GM21515 (cell line): ENCODE results near the gene CCDC70.

Experiments
- ATAC-seq: cut with Tn5 transposase; IDR thresholded peaks from one replicate; pipeline ENCODE4 v1.9.1; 2021; ENCODE audit not compliant: unreplicated experiment

CCDC70 gene

DNA sequence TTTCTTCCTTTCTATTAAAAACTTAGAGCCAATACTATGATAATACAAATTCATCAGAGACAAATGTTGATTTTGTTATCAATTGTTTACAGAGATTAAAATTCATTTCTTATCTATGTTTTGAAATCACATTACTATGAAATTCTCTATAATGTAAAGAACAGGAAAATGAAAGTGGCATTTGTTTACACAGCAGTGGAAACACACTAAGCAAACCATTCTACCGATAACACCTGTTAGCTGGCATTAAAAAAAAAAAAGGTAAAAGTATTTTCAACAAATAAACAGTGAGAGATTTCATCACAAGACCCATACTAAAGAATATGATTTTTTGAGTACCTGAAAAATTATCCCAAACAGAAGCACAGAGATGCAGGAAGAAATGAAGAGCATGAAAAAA, 4.8 kb upstream of the CCDC70 start:
- no peak for ATAC-seq

DNA sequence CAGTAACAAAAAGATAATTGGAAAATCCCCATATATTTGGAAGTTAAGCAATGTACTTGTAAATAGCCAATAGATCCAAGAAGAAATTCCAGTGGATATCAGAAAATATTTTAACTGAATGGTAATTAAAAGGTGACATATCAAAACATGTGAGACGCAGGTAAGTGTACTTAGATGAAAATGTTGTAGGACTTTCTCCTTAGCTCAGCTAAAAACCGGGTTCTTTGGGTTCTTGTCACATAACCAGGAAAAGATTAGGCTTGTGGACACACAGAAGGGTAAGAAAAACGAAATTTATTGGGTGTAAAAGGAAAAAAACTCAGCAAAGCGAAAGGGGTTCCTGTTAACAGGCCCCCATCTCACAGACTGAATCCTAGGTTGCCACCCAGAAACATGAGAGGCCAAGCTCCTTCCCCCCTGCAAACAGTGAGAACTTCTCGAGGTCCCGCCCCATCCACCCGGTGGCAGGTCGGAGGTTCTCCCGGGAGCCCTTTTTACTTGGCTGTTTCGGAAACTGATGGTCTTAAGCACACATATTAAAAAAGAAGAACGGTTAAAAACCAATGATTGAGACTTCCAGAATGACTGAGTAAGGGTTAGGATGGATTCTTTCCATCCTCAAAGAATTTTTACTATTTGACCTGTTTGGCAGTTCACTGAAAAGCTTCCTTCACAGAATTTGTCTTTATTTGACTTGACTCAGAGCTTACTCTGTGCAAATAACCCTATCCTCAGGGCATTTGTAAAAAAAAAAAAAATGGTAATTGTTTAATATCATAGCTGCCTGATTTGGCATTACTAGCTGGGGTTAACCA, 3.1 kb upstream of the CCDC70 start:
- no peak for ATAC-seq

DNA sequence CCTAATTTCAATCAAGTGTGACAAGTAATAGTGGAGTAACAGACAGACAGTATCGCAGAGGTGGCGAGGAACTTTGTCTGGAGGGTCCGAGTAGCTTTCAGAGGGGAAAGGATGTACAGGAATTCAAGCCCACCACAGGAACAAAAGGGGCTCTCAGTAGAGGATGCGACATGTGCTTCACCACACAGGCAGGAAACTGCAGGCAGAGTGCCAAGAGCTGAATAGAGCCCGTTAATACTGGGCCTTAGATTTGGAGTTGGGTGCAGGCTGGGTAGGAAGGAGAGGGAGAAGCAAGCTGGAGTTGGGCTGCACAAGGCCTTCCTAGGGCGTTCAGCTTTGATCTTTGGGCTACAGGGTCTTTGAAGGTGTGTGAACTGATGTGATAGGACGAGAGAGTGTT, 1.2 kb downstream of the CCDC70 start:
- ATAC-seq: no peak

- no peak for ATAC-seq
These were observed 4.1 kb downstream of the CCDC70 start for GRCh38 chr13:51865838-51866237.

- ATAC-seq: no peak
These were observed 5.3 kb downstream of the CCDC70 start for GRCh38 chr13:51867062-51867461.

- no peak for ATAC-seq
These were observed 8.1 kb downstream of the CCDC70 start for GRCh38 chr13:51869916-51870315.

- ATAC-seq: no peak
These were observed 8.8 kb downstream of the CCDC70 start for GRCh38 chr13:51870616-51871015.

DNA sequence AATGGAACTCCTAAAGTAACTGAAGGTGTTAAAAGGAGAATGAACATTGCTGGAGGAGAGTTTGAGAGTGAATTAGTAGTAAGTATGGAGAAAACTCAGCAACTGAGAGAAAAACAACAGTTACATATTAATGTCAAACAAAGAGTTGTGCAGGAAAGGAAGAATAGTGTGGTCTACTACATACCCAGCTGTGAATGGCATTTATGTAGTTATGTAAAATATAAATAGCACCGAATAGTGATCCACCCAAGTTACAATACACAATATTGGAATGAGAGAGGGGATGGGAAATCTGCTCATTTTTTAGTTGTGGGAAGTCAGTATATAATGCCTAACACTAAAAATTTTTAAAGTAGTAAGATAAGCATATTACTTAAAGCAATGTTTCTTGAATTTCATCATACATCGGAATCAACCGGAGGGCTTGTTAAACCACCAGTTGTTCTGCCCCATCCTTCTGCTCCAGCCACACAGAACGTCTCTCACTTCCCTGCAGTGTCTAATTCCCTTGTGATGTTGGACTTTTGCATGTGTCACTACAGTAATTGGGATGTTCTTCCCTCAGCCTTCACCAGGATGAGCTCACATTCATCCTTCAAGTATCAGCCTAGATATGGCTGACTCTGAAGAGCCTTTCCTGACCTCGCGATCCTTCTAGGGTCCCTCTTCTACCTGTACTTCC, 11.5 kb downstream of the CCDC70 start:
- no peak for ATAC-seq

- no peak for ATAC-seq
These were observed 12.1 kb downstream of the CCDC70 start for GRCh38 chr13:51873837-51874236.

- no peak for ATAC-seq
These were observed 12.9 kb downstream of the CCDC70 start for GRCh38 chr13:51874651-51875050.

DNA sequence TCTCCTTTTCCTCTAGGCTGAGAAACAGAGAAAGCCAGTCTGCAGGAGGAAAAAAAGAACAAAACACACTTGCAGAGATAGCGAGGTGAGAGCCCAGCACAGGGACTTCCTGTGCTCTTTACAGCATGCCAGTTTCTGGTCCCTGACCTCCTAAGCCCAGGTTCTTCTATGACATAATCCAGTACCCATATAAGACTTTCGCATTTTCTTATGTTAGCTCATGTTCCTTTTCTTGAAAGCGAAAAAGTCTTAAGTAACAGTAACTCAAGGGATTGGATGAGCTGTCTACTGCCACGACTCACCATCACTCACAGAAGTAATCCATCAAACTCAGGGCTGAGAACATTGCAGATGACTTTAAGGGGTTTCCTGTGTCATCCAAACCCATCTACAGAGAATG, 17.4 kb downstream of the CCDC70 start:
- ATAC-seq: no peak

DNA sequence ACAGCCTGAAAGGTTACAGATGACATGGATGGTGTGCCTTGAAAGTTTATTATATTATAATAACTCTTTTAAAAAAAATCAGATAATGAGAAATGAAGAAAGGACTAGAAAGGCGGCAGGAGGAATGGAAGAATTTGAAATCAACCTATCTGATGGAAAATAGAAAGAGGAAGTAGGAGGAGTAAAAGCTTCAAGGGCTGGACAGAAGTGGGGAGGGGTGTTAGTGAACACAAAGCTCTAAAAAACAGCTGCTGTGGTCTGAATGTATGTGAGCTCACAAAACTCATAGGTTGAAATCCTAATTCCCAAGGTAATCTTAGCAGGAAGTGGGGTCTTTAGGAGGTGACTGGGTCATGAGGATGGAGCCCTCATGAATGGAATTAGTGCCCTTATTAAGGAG, 19.5 kb downstream of the CCDC70 start:
- ATAC-seq: no peak

DNA sequence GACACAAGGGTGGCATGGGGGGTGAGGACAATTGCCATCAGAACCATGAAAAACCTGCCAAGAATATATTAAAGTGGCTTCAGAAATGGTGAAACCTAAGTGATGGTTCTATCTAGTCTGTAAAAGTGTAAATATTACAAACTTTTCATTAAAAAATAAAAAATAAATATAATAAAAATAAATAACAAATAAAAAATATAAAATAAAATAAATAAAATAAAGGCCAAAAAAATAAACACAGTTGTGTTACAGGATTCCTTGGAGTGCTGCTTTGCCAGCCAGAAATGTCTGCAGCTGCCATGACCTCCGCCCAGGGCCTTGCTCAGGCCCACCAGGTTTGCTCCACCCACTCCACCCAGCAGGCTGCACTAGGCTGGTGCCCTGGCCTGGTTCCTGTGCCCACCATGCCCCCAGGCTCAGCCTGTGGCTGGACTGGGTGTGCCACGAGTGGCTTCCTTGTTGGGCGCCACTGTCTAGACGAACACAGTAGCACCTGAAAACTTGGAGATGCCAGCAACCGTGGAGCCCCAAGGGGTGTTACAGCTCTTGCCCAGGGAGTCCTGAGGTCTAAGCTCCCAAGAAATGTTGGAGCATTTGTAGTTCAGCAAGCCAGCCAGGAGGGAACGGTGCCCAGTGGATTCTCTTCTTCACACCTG, 20.9 kb downstream of the CCDC70 start:
- no peak for ATAC-seq

DNA sequence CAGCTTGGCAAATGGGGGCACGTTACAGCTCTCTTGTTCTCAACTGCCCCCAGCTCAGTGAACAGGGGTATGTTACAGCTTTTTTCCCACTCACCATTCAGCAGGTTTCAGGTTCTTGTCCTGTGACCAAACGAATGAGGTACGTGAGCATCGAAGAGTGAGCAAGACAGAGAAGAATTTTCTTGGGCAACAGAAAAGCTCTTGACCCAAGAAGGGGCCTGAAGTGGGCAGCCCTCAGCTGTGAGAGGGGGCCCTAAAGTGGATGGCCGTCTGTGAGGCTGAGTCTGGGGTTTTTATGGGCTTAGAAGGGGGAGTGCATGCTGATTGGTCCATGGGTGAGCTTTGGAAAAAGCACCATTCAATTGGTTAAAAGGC, 21.4 kb downstream of the CCDC70 start:
- no peak for ATAC-seq

DNA sequence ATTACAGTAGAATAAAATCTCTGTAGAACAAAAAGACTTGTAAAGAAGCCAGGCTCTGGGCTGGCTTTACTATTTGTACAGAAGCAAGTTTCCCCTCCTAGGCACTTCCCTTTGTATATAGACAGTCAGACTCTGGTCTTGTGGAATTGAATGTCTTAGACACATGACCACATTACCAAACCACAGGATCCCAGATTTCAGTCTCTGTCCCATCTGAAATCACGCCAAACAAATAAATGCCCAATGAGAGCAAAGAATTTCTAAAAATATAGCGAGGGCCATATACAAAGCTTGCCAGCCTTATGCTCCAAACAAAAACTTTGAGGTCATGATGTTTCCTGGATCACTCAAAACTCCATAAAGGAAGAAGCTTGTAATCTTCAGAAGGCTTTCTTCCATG, 23.9 kb downstream of the CCDC70 start:
- ATAC-seq: no peak

DNA sequence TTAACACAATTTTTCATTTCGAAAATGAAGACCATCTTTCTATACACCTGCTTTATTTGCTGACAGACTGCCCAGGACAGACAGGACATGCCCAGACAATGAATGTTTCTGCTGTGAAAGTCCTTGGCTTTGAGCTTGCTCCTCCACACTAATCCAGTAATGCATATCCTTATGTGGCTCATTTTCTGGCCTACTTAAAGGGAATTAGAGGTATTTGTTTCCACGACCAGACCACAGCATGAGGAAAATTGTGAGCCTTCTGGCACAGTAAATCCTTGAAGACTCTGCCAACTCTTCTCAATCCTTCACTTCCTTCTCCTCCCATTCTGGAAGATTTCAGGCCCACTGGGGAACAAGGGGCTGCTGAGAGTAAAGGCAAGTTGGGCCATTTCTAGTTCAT, 25.7 kb downstream of the CCDC70 start:
- ATAC-seq: no peak

DNA sequence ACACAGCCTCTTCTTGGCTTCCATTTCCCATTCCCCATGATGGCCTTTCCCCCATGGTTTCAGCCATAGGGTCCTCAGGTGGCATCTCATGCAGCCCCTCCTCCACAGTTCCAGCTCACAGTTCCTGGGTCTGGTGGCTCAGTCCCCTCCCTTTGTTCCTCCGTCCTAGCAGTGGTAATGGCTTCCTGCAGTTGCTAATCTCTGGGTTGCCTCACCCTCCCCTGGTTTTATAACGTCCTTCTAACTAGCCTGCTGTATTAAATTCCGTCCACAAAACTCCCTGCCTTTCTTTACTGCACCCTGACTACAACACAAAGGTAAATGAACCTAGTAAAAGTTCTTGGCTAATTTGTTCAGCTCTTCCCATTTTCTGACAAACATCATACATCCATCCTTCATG, 30.9 kb downstream of the CCDC70 start:
- ATAC-seq: no peak

GRCh38 chr13:51894239-51894638, 32.5 kb downstream of the CCDC70 start:
- ATAC-seq: no peak

DNA sequence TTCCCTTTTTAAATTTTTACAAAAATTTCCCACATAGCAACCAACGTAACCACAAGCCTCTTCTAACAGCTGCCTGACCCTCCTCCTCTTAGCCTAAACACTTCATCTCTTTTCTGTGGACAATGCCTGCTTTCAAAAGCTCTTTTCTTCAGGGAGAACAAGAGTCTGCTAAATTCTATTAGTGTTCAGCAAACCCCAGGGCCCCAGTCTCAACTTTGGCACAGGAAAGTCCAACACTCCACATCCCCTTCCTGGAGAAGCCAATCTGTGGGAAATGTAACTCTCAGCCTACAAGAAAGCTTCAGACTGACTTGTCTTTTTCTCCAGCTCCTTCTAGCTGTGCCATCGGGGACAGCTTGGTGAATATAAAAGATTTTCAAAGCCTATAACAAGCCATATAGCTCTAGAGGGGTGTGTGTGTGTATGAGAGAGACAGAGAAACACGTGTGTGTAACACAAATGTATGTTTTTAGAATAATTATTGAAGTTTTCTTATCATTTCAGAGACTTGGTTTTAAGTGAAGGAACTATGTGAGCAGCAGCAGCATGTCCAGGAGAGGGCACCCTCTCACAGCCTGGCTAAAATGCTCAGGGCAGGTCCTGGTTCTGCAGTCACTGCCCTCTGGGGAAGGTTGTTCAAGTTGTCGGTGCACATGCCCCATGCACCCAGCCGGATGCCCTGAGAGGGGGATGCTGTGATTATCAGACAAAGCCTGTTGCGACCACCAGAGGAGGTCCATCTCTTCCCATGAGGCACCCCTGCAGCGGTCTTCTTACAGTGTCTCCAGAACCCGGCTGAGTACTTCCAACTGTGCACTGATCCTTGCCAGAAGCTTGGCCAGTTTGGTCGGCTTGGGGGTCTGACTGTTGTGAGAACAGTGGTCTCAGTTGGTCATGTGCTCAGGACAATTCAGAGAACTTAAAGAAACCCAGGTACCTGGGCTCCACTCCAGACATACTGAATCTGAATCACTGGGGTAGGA, 34.4 kb downstream of the CCDC70 start:
- no peak for ATAC-seq

GRCh38 chr13:51900471-51900870, 38.7 kb downstream of the CCDC70 start:
- no peak for ATAC-seq

DNA sequence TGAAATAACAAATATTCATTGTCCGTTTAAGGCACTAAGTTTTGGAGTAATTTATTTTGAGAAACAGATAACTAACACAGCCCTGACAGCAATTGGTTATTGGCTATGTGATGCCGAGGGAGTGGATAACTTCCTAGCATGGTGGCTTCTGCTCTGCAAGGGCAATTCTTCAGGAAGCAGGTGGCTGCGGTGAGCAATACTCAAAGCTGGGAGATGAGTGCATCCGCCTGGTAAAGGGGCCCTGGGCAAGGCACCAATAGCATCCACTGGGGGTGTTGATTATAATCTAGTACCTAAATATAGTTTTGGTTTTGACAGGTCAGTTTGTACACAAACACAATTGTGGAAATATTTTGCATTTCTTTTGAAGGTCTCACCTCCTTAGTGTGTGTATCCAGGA, 41.0 kb downstream of the CCDC70 start:
- no peak for ATAC-seq
